Subcutaneous abdominal adipose tissue (tissue), 5 donors: ENCODE data around the gene FOXI1.
"Not testable (repeated sequence)": the region's sequence is repeated elsewhere in the genome, so short reads cannot be mapped to it uniquely, and the experiment has no call there.

Experiments used
- H3K27ac ChIP-seq: one replicate; pipeline ENCODE4 v1.7.0; 2013; ENCODE audit warnings: low read depth, mild to moderate bottlenecking, inconsistent platforms, low read length, moderate library complexity
- H3K27me3 ChIP-seq, 5 donors: one replicate each; pipeline ENCODE4 v1.7.0; 2013; ENCODE audit warnings: low read length in 5 of 5, inconsistent platforms in 1 of 5; ENCODE audit not compliant: control insufficient read depth in 5 of 5, insufficient read depth in 4 of 5
- H3K36me3 ChIP-seq, 5 donors: one replicate each; pipeline ENCODE4 v1.7.0; 2013; ENCODE audit warnings: low read length in 5 of 5; ENCODE audit not compliant: control insufficient read depth in 5 of 5, insufficient read depth in 5 of 5
- H3K4me1 ChIP-seq, 5 donors: one replicate each; pipeline ENCODE4 v1.7.0; 2013; ENCODE audit warnings: low read length in 5 of 5, mild to moderate bottlenecking in 3 of 5, moderate library complexity in 1 of 5; ENCODE audit not compliant: control insufficient read depth in 5 of 5, insufficient read depth in 5 of 5
- H3K4me3 ChIP-seq, 5 donors: one replicate each; pipeline ENCODE4 v1.7.0; 2013; ENCODE audit warnings: low read length in 5 of 5, low read depth in 1 of 5
- H3K9ac ChIP-seq, 5 donors: one replicate each; pipeline ENCODE4 v1.7.0; 2013; ENCODE audit warnings: low read length in 5 of 5, mild to moderate bottlenecking in 4 of 5, moderate library complexity in 3 of 5
- H3K9me3 ChIP-seq, 5 donors: one replicate each; pipeline ENCODE4 v1.7.0; 2013; ENCODE audit warnings: low read length in 5 of 5; ENCODE audit not compliant: control insufficient read depth in 5 of 5
- donor health status: healthy.
- donor health status: healthy.
- donor health status: healthy.
- donor health status: healthy.
- donor health status: healthy.

Gene FOXI1

GRCh38 chr5:170137694-170138214 is 32.1 kb downstream of the FOXI1 start:
- no peaks in the 10 kb centered on the region for H3K36me3 ChIP-seq
- peaks cover 0 to 12% (median 0%) of the 10 kb centered on the region in 5 donors for H3K4me1 ChIP-seq
- peaks cover 0 to 3% (median 0%) of the 10 kb centered on the region in 5 donors for H3K27me3 ChIP-seq
- H3K9me3 ChIP-seq = no peaks in the 10 kb centered on the region
- no peak overlapping the region for H3K27ac ChIP-seq
- no peak overlapping the region for H3K9ac ChIP-seq
- no peak overlapping the region for H3K4me3 ChIP-seq

DNA sequence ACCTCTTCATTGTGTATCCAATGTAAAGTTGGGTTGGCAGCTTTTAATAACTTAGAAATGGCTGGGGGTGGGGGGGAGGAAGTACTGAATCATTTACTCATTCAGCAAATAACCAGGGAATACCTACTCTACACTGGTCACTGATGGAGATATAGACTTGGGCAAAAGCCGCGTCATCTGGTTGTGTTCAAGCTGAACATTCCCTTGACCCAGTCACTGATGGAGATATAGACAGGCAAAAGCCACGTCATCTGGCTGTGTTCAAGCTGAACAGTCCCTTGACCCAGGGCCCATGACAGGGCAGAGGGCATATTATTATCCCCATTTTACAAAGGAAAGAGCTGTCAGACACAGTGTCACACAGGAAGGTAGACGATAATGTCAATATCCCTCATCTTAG is 32.6 kb downstream of the FOXI1 start:
- H3K27me3 ChIP-seq = peaks cover 0 to 3% (median 0%) of the 10 kb centered on the region in 5 donors
- no peaks in the 10 kb centered on the region for H3K9me3 ChIP-seq
- H3K9ac ChIP-seq = no peak overlapping the region
- H3K36me3 ChIP-seq = no peaks in the 10 kb centered on the region
- no peak overlapping the region for H3K4me3 ChIP-seq
- H3K4me1 ChIP-seq = peaks cover 0 to 12% (median 0%) of the 10 kb centered on the region in 5 donors
- H3K27ac ChIP-seq = no peak overlapping the region

- Histone ChIP-seq H3K36me3 (no peaks in the 10 kb centered on the region), H3K9me3 (no peaks in the 10 kb centered on the region), H3K27ac (no peak overlapping the region), H3K4me1 (peaks cover 0 to 12% (median 0%) of the 10 kb centered on the region in 5 donors), H3K4me3 (no peak overlapping the region), H3K9ac (no peak overlapping the region), H3K27me3 (no peaks in the 10 kb centered on the region)
Observed at GRCh38 chr5:170139786-170140335, 34.2 kb downstream of the FOXI1 start.

DNA sequence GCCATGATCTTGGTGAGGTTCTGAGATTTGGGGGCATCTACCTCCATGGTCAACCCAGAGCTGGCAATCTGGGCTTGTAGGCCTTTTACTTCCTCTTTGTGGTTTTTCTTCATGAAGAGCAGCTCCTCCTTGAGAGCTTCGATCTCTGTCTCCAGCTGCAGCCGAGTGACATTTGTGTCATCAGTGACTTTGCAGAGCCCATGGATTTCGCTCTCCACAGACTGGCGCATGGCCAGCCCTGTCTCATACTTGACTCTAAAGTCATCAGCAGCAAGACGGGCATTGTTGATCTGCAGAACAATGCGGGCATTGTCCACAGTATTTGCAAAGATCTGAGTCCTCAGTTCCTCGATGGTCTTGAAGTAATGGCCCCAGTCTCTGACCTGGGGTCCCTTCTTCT is 35.5 kb downstream of the FOXI1 start:
- not testable (repeated sequence) for H3K27ac ChIP-seq, H3K27me3 ChIP-seq, H3K4me1 ChIP-seq, H3K4me3 ChIP-seq, H3K36me3 ChIP-seq, H3K9ac ChIP-seq, H3K9me3 ChIP-seq

DNA sequence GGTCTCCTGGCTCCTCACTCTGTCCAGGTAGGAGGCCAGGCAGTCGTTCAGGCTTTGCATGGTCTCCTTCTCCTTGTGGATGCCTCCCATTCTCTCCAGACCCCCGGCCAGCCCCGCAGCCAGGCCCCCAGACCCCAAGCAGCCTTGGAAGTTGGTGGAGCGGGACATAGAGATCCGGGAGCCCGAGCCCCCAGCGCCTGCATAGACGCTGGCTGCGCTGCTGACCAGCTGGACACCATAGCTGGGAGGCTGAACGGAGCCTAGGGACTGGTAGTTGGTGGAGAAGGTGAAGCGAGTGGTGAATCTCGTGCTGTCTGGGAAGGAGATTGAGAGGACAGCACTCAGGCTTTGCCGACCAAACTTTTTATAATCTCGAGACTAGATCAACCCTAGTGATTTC is 35.9 kb downstream of the FOXI1 start:
- no peak overlapping the region for H3K9ac ChIP-seq
- H3K9me3 ChIP-seq = no peaks in the 10 kb centered on the region
- no peaks in the 10 kb centered on the region for H3K36me3 ChIP-seq
- H3K4me1 ChIP-seq = no peaks in the 10 kb centered on the region
- no peak overlapping the region for H3K4me3 ChIP-seq
- no peaks in the 10 kb centered on the region for H3K27me3 ChIP-seq
- H3K27ac ChIP-seq = no peak overlapping the region

GRCh38 chr5:170142196-170142595 is 36.5 kb downstream of the FOXI1 start:
- Histone ChIP-seq H3K4me1 (no peaks in the 10 kb centered on the region), H3K36me3 (no peaks in the 10 kb centered on the region), H3K4me3 (no peak overlapping the region), H3K9me3 (no peaks in the 10 kb centered on the region), H3K27ac (no peak overlapping the region), H3K27me3 (no peaks in the 10 kb centered on the region), H3K9ac (no peak overlapping the region)

- H3K27ac ChIP-seq = no peak overlapping the region
- H3K4me1 ChIP-seq = no peaks in the 10 kb centered on the region
- H3K36me3 ChIP-seq = no peaks in the 10 kb centered on the region
- no peaks in the 10 kb centered on the region for H3K9me3 ChIP-seq
- H3K4me3 ChIP-seq = no peak overlapping the region
- no peaks in the 10 kb centered on the region for H3K27me3 ChIP-seq
- no peak overlapping the region for H3K9ac ChIP-seq
Observed at GRCh38 chr5:170143091-170143490, 37.4 kb downstream of the FOXI1 start.

- Histone ChIP-seq H3K27ac (no peak overlapping the region), H3K4me3 (no peak overlapping the region), H3K9me3 (no peaks in the 10 kb centered on the region), H3K9ac (no peak overlapping the region), H3K27me3 (no peaks in the 10 kb centered on the region), H3K4me1 (no peaks in the 10 kb centered on the region), H3K36me3 (no peaks in the 10 kb centered on the region)
Observed at GRCh38 chr5:170143710-170144109, 38.0 kb downstream of the FOXI1 start.

DNA sequence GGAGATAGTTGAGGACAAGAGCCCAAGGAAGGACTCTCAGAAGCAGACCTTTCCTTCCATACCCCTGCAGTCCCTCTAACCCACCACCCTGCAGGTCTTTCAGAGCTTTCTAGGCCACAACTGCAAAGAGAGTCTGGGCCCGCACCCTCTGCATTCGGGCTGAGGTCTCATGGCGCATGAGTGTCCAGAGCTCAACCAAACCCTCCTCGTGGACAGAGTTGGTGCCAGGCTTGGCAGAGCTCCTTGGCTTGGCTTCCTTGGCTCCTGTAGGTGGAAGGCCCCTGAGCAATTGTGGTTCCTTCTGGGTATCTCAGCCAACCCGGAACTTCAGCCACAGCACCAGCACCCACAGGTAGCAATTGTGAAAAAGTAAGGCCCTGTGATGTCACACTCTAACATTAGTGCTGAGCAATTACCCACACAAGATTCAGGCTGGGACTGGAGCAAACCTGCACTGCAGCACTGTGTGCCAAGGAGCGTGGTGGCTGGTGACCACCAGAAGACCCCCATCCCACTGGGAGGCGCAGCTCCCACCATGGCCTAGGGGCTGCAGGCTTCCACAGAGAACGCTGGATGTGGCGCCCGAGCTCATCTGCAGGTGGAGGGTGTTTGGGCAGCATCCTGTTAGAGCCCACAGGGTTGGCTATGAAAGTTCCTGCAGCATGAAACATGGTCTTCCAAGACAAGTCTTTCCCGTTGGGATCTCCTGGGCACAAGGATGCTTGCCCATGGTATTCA is 38.8 kb downstream of the FOXI1 start:
- H3K9me3 ChIP-seq = no peaks in the 10 kb centered on the region
- H3K9ac ChIP-seq = no peak overlapping the region
- no peaks in the 10 kb centered on the region for H3K4me1 ChIP-seq
- H3K27me3 ChIP-seq = no peaks in the 10 kb centered on the region
- H3K27ac ChIP-seq = no peak overlapping the region
- no peaks in the 10 kb centered on the region for H3K36me3 ChIP-seq
- no peak overlapping the region for H3K4me3 ChIP-seq

GRCh38 chr5:170145462-170145861 is 39.8 kb downstream of the FOXI1 start:
- no peak overlapping the region for H3K9ac ChIP-seq
- H3K36me3 ChIP-seq = no peaks in the 10 kb centered on the region
- no peak overlapping the region for H3K27ac ChIP-seq
- no peaks in the 10 kb centered on the region for H3K27me3 ChIP-seq
- no peaks in the 10 kb centered on the region for H3K9me3 ChIP-seq
- H3K4me1 ChIP-seq = no peaks in the 10 kb centered on the region
- H3K4me3 ChIP-seq = no peak overlapping the region
